Thyroid gland (tissue), 4 donors: ENCODE results near the gene CNKSR1. TPM values are rescaled to one million over a fixed set of nuclear protein-coding genes. Genes with fewer than 3 reads are reported as not detected.

Experiments
- DNase-seq, 2 donors: peaks; one replicate each; pipeline ENCODE4 v3.0.0-alpha.2; 2019
- H3K27ac ChIP-seq, 3 donors: fragments of 200-600 bp; sonication (generic); 1 replicate in 2 of 3; 2 replicates in 1 of 3; pipeline ENCODE4 v1.5.1; 2016 to 2019; ENCODE audit warnings: mild to moderate bottlenecking in 1 of 3, moderate library complexity in 1 of 3
- H3K27me3 ChIP-seq: fragments of 200-600 bp; sonication (generic); one replicate; pipeline ENCODE4 v1.5.1; 2019
- H3K36me3 ChIP-seq, 2 donors: fragments of 200-600 bp; sonication (generic); one replicate each; pipeline ENCODE4 v1.5.1; 2016 to 2019
- H3K4me1 ChIP-seq, 2 donors: fragments of 200-600 bp; sonication (generic); one replicate each; pipeline ENCODE4 v1.5.1; 2017 to 2019
- H3K4me3 ChIP-seq, 3 donors: fragments of 200-600 bp; sonication (generic); replicated peaks in 1 of 3; 1 replicate in 2 of 3; 2 replicates in 1 of 3; pipeline ENCODE4 v1.5.1; 2016; ENCODE audit warnings: mild to moderate bottlenecking in 1 of 3
- H3K9me3 ChIP-seq: fragments of 200-600 bp; sonication (generic); one replicate; pipeline ENCODE4 v1.5.1; 2017
- CTCF ChIP-seq, 6 experiments: fragments of 200-600 bp in 3 of 6; fragments of 450-650 bp in 3 of 6; sonication (generic) in 3 of 6; IDR thresholded peaks; one replicate each; pipeline ENCODE4 v1.5.1; 2016 to 2019; ENCODE audit warnings: antibody characterized with exemption in 6 of 6, mild to moderate bottlenecking in 2 of 6, inconsistent platforms in 1 of 6, moderate library complexity in 1 of 6
- POLR2A ChIP-seq, 2 donors: fragments of 450-650 bp; IDR thresholded peaks; one replicate each; pipeline ENCODE4 v1.6.1; 2017; ENCODE audit warnings: antibody characterized with exemption in 2 of 2, mild to moderate bottlenecking in 2 of 2, moderate library complexity in 1 of 2
- WGBS, 2 donors: methylation state at CpG; one replicate each; pipeline ENCODE4 v1.1.5; 2017; 5-methylcytosine and 5-hydroxymethylcytosine counted together
- intact Hi-C: fragments of 100-400 bp; cut with DNase I; formaldehyde crosslinking; loops from one replicate; pipeline ENCODE4 v1.15.1; 2023
- total RNA-seq, 4 donors: library from RNA; depleted of rRNA; stranded (reverse); fragments of >200 nt; gene quantifications; one replicate each; pipeline ENCODE4 v1.2.3, GENCODE V29; 2016

The CNKSR1 gene
- total RNA-seq, 4 donors from 2014 or later = 20.0 to 81.2 (median 31.6) TPM

- TF ChIP-seq CTCF (IDR thresholded peaks at IDR 0.05) (peak in 4 of 6 experiments; percentile 27 to 53 (median 38)), POLR2A (IDR thresholded peaks at IDR 0.05) (no peak)
- H3K27me3 ChIP-seq = no peaks in the 10 kb centered on the region
- no peak within 1 kb of the TSS for H3K27ac ChIP-seq
- DNase-seq = peak; percentile 64 to 65
- H3K4me3 ChIP-seq = no peak within 1 kb of the TSS
- peaks cover 5 to 8% of the 10 kb centered on the region in 2 donors for H3K36me3 ChIP-seq
- no peaks in the 10 kb centered on the region for H3K4me1 ChIP-seq
- 40 to 52% methylated on average over 15 of the region's 16 CpGs for WGBS, 2 donors
- H3K9me3 ChIP-seq = no peaks in the 10 kb centered on the region
- intact Hi-C loops = no loop called here
These were observed 13.2 kb downstream of the CNKSR1 start, which contains the start of gene CATSPER4 for GRCh38 chr1:26190373-26190987. Gene CATSPER4 (plus strand): TSS chr1:26190602. CDS start chr1:26190628, 26 bp downstream.

GRCh38 chr1:26191739-26192138 lies 14.4 kb downstream of the CNKSR1 start:
- H3K4me1 ChIP-seq = no peaks in the 10 kb centered on the region
- no peak for DNase-seq
- no peaks in the 10 kb centered on the region for H3K9me3 ChIP-seq
- no peak overlapping the region for H3K4me3 ChIP-seq
- H3K27ac ChIP-seq = no peak overlapping the region
- intact Hi-C loops = no loop called here
- H3K27me3 ChIP-seq = no peaks in the 10 kb centered on the region
- no peak for TF ChIP-seq CTCF (IDR thresholded peaks at IDR 0.05)
- no peak for TF ChIP-seq POLR2A (IDR thresholded peaks at IDR 0.05)
- 45 to 51% methylated on average over 3 of the region's 3 CpGs for WGBS, 2 donors
- H3K36me3 ChIP-seq = peaks cover 5 to 8% of the 10 kb centered on the region in 2 donors

GRCh38 chr1:26195805-26196204 lies 18.5 kb downstream of the CNKSR1 start:
- Histone ChIP-seq H3K36me3 (no peaks in the 10 kb centered on the region), H3K4me3 (no peak overlapping the region), H3K9me3 (no peaks in the 10 kb centered on the region), H3K27ac (no peak overlapping the region), H3K4me1 (no peaks in the 10 kb centered on the region), H3K27me3 (no peaks in the 10 kb centered on the region)
- 91 to 92% methylated on average over 3 of the region's 3 CpGs for WGBS, 2 donors
- TF ChIP-seq CTCF (IDR thresholded peaks at IDR 0.05) (no peak), POLR2A (IDR thresholded peaks at IDR 0.05) (no peak)
- intact Hi-C loops = no loop called here
- DNase-seq = no peak

- TF ChIP-seq POLR2A (IDR thresholded peaks at IDR 0.05) = no peak
- no peak for TF ChIP-seq CTCF (IDR thresholded peaks at IDR 0.05)
These were observed 20.0 kb downstream of the CNKSR1 start for GRCh38 chr1:26197301-26197700.

GRCh38 chr1:26197813-26198212 lies 20.5 kb downstream of the CNKSR1 start:
- H3K36me3 ChIP-seq = no peaks in the 10 kb centered on the region
- TF ChIP-seq POLR2A (IDR thresholded peaks at IDR 0.05) (no peak), CTCF (IDR thresholded peaks at IDR 0.05) (no peak)

More at GRCh38 chr1:26197301-26197700, 20.0 kb downstream of the CNKSR1 start:
- H3K27me3 ChIP-seq = no peaks in the 10 kb centered on the region
- 90 to 92% methylated on average over 3 of the region's 3 CpGs for WGBS, 2 donors
- intact Hi-C loops = no loop called here
- H3K27ac ChIP-seq = no peak overlapping the region
- H3K9me3 ChIP-seq = no peaks in the 10 kb centered on the region
- no peaks in the 10 kb centered on the region for H3K4me1 ChIP-seq
- no peak for DNase-seq
- no peaks in the 10 kb centered on the region for H3K36me3 ChIP-seq
- H3K4me3 ChIP-seq = no peak overlapping the region

More at GRCh38 chr1:26197813-26198212, 20.5 kb downstream of the CNKSR1 start:
- intact Hi-C loops = no loop called here
- Histone ChIP-seq H3K27ac (no peak overlapping the region), H3K9me3 (no peaks in the 10 kb centered on the region), H3K4me1 (no peaks in the 10 kb centered on the region), H3K4me3 (no peak overlapping the region), H3K27me3 (no peaks in the 10 kb centered on the region)
- no peak for DNase-seq
- WGBS, 2 donors = 74 to 84% methylated on average over 7 to 11 of the region's 11 CpGs
